B cell (primary cell): ENCODE measurements around the gene CFAP68. TPM values are rescaled to one million over a fixed set of nuclear protein-coding genes. Genes with fewer than 3 reads are reported as not detected.

Source experiments
- ATAC-seq: fragments of 200-7000 bp; cut with Tn5 transposase; one replicate; pipeline ENCODE4 v1.10.0; 2021; ENCODE audit warnings: low read depth, mild to moderate bottlenecking, moderate number of reproducible peaks, moderate library complexity
- CTCF ChIA-PET: fragments of 350-600 bp; sonication (Branson Sonifier 250); formaldehyde crosslinking; loops from one replicate; lab custom pipeline; 2021; ENCODE audit warnings: antibody characterized with exemption, inconsistent platforms; lab: Charles Lee
- POLR2A ChIA-PET: fragments of 350-600 bp; sonication (Branson Sonifier 250); formaldehyde crosslinking; loops from one replicate; lab custom pipeline; 2021; ENCODE audit warnings: antibody characterized with exemption; lab: Charles Lee
- DNase-seq: peaks from one replicate; pipeline ENCODE4 v3.0.0; 2013
- H2AFZ ChIP-seq: 2 replicates; pipeline ENCODE4 v1.6.1; 2012; ENCODE audit warnings: mild to moderate bottlenecking, low read depth, low read length; ENCODE audit not compliant: insufficient read depth, poor library complexity, severe bottlenecking
- H3K27ac ChIP-seq, 2 donors: 1 replicate in 1 of 2; 2 replicates in 1 of 2; pipeline ENCODE4 v1.5.1; 2012 to 2013; ENCODE audit warnings: low read length in 2 of 2, mild to moderate bottlenecking in 2 of 2, moderate library complexity in 1 of 2
- H3K27me3 ChIP-seq, 4 experiments: fragments of 200-600 bp in 1 of 4; sonication (generic) in 1 of 4; replicated peaks in 1 of 4; 1 replicate in 2 of 4; 2 replicates in 2 of 4; pipeline versions ENCODE4 v1.6.1 to v1.7.0; 2013 to 2016; ENCODE audit warnings: low read length in 3 of 4, mild to moderate bottlenecking in 2 of 4, mixed read lengths in 1 of 4, moderate library complexity in 1 of 4; ENCODE audit not compliant: insufficient read depth in 4 of 4, control insufficient read depth in 3 of 4; ENCODE audit errors: control extremely low read depth in 1 of 4
- H3K36me3 ChIP-seq, 2 experiments: replicated peaks in 1 of 2; 1 replicate in 1 of 2; 2 replicates in 1 of 2; pipeline versions ENCODE4 v1.6.1 to v1.7.1; 2013; ENCODE audit warnings: low read length in 1 of 2; ENCODE audit not compliant: insufficient read depth in 2 of 2, control insufficient read depth in 1 of 2; ENCODE audit errors: control extremely low read depth in 1 of 2, extremely low read depth in 1 of 2
- H3K4me1 ChIP-seq, 2 donors: fragments of 200-600 bp in 1 of 2; sonication (generic) in 1 of 2; 1 replicate in 1 of 2; 2 replicates in 1 of 2; pipeline versions ENCODE4 v1.5.1 to v1.6.1; 2013 to 2017; ENCODE audit warnings: low read length in 2 of 2; ENCODE audit not compliant: control insufficient read depth in 2 of 2, insufficient read depth in 2 of 2
- H3K4me2 ChIP-seq: replicated peaks from 2 replicates; pipeline ENCODE3; 2012; ENCODE audit warnings: mild to moderate bottlenecking, low read depth, low read length; ENCODE audit not compliant: poor library complexity, severe bottlenecking
- H3K4me3 ChIP-seq, 5 experiments: fragments of 200-600 bp in 1 of 5; sonication (generic) in 1 of 5; 1 replicate in 3 of 5; 2 replicates in 2 of 5; pipeline versions ENCODE4 v1.5.1 to v1.7.0; 2011 to 2016; ENCODE audit warnings: low read length in 4 of 5, mild to moderate bottlenecking in 4 of 5, low read depth in 2 of 5, control low read depth in 1 of 5, moderate library complexity in 1 of 5; ENCODE audit not compliant: insufficient read depth in 1 of 5; ENCODE audit errors: control extremely low read depth in 1 of 5, extremely low read depth in 1 of 5
- H3K79me2 ChIP-seq: fragments of 200-600 bp; sonication (generic); one replicate; pipeline ENCODE4 v1.6.0; 2016; ENCODE audit warnings: low read length; ENCODE audit not compliant: control insufficient read depth, insufficient read depth
- H3K9ac ChIP-seq: fragments of 200-600 bp; sonication (generic); 2 replicates; pipeline ENCODE4 v1.6.1; 2017; ENCODE audit warnings: mild to moderate bottlenecking, low read length, moderate library complexity
- H3K9me3 ChIP-seq, 3 donors: one replicate each; pipeline versions ENCODE4 v1.6.1 to v1.7.1; 2013; ENCODE audit warnings: low read length in 2 of 3; ENCODE audit not compliant: control insufficient read depth in 2 of 3, insufficient read depth in 1 of 3; ENCODE audit errors: control extremely low read depth in 1 of 3
- H4K20me1 ChIP-seq: 2 replicates; pipeline ENCODE4 v1.6.0; 2012; ENCODE audit warnings: mild to moderate bottlenecking, low read length; ENCODE audit not compliant: insufficient read depth, control insufficient read depth, poor library complexity, severe bottlenecking
- H3K27ac Mint-ChIP-seq: one replicate; pipeline ENCODE4 v1.8.0; 2021; ENCODE audit warnings: mixed read lengths
- H3K27me3 Mint-ChIP-seq: one replicate; pipeline ENCODE4 v1.8.0; 2021; ENCODE audit warnings: mixed read lengths
- H3K4me1 Mint-ChIP-seq: one replicate; pipeline ENCODE4 v1.8.0; 2021; ENCODE audit warnings: mixed read lengths
- H3K4me3 Mint-ChIP-seq: one replicate; pipeline ENCODE4 v1.8.0; 2021; ENCODE audit warnings: mixed read lengths
- H3K9me3 Mint-ChIP-seq: one replicate; pipeline ENCODE4 v1.8.0; 2022; ENCODE audit warnings: mixed read lengths; ENCODE audit not compliant: insufficient read depth
- EZH2 ChIP-seq: IDR thresholded peaks from 2 replicates; pipeline ENCODE4 v1.6.1; 2012; ENCODE audit warnings: borderline replicate concordance, low read depth, mild to moderate bottlenecking, moderate library complexity, low read length; ENCODE audit not compliant: insufficient read depth, poor library complexity, severe bottlenecking
- WGBS: methylation state at CpG from one replicate; pipeline ENCODE4 v1.1.5; 2013; ENCODE audit warnings: missing lambda C conversion rate; ENCODE audit not compliant: insufficient coverage; 5-methylcytosine and 5-hydroxymethylcytosine counted together
- intact Hi-C: fragments of 100-400 bp; cut with micrococcal nuclease; formaldehyde crosslinking; loops from one replicate; pipeline ENCODE4 v1.10.0; 2022
- polyA plus RNA-seq: library from polyadenylated mRNA; depleted of rRNA; stranded (reverse); fragments of >200 nt; gene quantifications from 2 replicates; pipeline ENCODE4 v1.2.3, GENCODE V29; 2012
- total RNA-seq, 2 donors: library from RNA; stranded (reverse); fragments of 120-200 nt in 1 of 2; gene quantifications; 1 replicate in 1 of 2; 2 replicates in 1 of 2; pipeline versions ENCODE4 v1.2.3 to v1.2.4, GENCODE V29; 2013 to 2022
- TF ChIP-seq, protein P1 (sequence below): fragments of 200-600 bp; IDR thresholded peaks from one replicate; pipeline ENCODE4 v1.8.0; 2022; ENCODE audit warnings: antibody characterized with exemption, mild to moderate bottlenecking

CFAP68 gene
- total and polyA plus RNA-seq, 2 donors (not counting 1 experiment from before 2014, with no cell fraction given) = 8.2 to 13.3 TPM

DNA sequence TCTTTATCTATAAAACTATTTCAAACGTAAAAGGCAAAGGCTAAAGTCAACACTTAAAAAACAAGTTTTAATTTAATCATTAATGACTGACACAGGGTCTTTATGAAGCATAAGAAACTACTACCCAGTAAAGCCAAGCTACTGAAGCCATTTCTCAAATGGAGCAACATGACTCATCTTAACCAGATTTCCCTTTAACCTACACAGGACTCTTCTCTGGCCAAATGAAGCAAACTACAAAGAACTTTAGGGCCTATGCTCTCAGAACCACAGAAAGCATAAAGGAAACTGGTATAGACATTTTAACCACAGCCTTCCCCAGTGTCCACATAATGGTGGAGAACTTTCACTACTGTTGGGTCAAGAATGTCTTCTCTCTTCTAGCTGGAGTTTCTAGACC lies 42.6 kb upstream of the CFAP68 start:
- H3K79me2 ChIP-seq = no peaks in the 10 kb centered on the region
- POLR2A ChIA-PET = no interaction called here
- Mint-ChIP-seq H3K27me3 (no peaks in the 10 kb centered on the region), H3K27ac (no peak overlapping the region), H3K4me3 (no peak overlapping the region), H3K4me1 (peaks cover 4% of the 10 kb centered on the region), H3K9me3 (no peaks in the 10 kb centered on the region)
- CTCF ChIA-PET = no interaction called here
- H3K36me3 ChIP-seq = peaks cover 1 to 42% of the 10 kb centered on the region in 2 experiments
- DNase-seq = no peak
- H3K4me3 ChIP-seq = no peak overlapping the region
- intact Hi-C loops = no loop called here
- H3K9ac ChIP-seq = no peak overlapping the region
- peaks cover 3% of the 10 kb centered on the region in 2 donors for H3K4me1 ChIP-seq
- no peak for ATAC-seq
- no peaks in the 10 kb centered on the region for H3K27me3 ChIP-seq
- H3K27ac ChIP-seq = no peak overlapping the region
- H4K20me1 ChIP-seq = no peaks in the 10 kb centered on the region
- no CpG with 5 or more reads among the region's 1 CpG for WGBS
- H2AFZ ChIP-seq = no peak overlapping the region
- TF ChIP-seq EZH2 = no peak
- TF ChIP-seq, protein P1, sequence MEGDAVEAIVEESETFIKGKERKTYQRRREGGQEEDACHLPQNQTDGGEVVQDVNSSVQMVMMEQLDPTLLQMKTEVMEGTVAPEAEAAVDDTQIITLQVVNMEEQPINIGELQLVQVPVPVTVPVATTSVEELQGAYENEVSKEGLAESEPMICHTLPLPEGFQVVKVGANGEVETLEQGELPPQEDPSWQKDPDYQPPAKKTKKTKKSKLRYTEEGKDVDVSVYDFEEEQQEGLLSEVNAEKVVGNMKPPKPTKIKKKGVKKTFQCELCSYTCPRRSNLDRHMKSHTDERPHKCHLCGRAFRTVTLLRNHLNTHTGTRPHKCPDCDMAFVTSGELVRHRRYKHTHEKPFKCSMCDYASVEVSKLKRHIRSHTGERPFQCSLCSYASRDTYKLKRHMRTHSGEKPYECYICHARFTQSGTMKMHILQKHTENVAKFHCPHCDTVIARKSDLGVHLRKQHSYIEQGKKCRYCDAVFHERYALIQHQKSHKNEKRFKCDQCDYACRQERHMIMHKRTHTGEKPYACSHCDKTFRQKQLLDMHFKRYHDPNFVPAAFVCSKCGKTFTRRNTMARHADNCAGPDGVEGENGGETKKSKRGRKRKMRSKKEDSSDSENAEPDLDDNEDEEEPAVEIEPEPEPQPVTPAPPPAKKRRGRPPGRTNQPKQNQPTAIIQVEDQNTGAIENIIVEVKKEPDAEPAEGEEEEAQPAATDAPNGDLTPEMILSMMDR = no peak
- no peak overlapping the region for H3K4me2 ChIP-seq
- H3K9me3 ChIP-seq = no peaks in the 10 kb centered on the region

DNA sequence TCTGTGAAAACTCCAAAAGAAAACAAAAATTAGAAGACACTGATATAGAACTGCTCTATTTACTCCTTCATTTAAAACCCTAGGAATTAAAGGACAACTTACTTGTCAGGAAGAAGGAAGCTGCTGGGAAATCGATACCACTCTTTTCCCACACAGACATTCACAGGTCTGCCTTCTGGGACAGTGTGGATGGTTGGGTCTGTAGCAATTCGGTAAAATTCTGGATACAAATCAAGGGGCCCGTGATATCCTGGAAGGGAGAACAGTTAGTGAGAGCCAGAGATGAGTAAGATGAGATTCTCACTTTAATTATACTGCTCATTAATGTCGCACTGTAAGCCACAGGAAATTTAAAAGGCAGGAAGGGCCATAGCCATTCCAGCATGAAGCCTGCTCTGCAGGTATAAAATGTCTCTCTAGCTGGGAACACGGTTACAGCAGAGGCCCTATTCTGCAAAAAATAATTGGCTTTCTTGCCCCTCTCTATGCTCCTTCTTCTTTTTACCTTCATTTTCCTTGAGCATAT lies 41.9 kb upstream of the CFAP68 start:
- Histone ChIP-seq H3K4me1 (peaks cover 3% of the 10 kb centered on the region in 2 donors), H4K20me1 (no peaks in the 10 kb centered on the region), H3K9me3 (no peaks in the 10 kb centered on the region), H2AFZ (no peak overlapping the region), H3K79me2 (no peaks in the 10 kb centered on the region), H3K4me3 (no peak overlapping the region), H3K4me2 (no peak overlapping the region), H3K27me3 (no peaks in the 10 kb centered on the region), H3K9ac (no peak overlapping the region), H3K27ac (no peak overlapping the region), H3K36me3 (peaks cover 1 to 43% of the 10 kb centered on the region in 2 experiments)
- H3K4me1 Mint-ChIP-seq = peaks cover 4% of the 10 kb centered on the region
- ChIA-PET CTCF (interaction anchor here (6.2 kb wide), 1 partner anchor 61 kb away, joined by 49 read pairs; no protein-coding TSS in a partner anchor), POLR2A (no interaction called here)
- no peaks in the 10 kb centered on the region for H3K9me3 Mint-ChIP-seq
- H3K4me3 Mint-ChIP-seq = no peak overlapping the region
- no peak for DNase-seq
- no peaks in the 10 kb centered on the region for H3K27me3 Mint-ChIP-seq
- no peak for ATAC-seq
- intact Hi-C loops = no loop called here
- WGBS = 100% methylated on average over 1 of the region's 5 CpGs
- H3K27ac Mint-ChIP-seq = no peak overlapping the region
- TF ChIP-seq, protein P1 = no peak
- TF ChIP-seq EZH2 = no peak
